IMR-90 (cell line): ENCODE data around the gene STMN3. TPM values are rescaled to one million over a fixed set of nuclear protein-coding genes. Genes with fewer than 3 reads are reported as not detected.

Experiments
- ATAC-seq: fragments of 200-7000 bp; cut with Tn5 transposase; 2 replicates; pipeline ENCODE4 v1.9.1; 2020; ENCODE audit warnings: low read depth, mild to moderate bottlenecking, moderate library complexity
- BruUV-seq: library from RNA; stranded (reverse); fragments of 400-500 nt; replicated peaks from 2 replicates; lab custom pipeline; 2021; lab: Mats Ljungman, UMichigan
- CTCF ChIA-PET: fragments of 300-600 bp; formaldehyde crosslinking; extraction: SDS; loops from one replicate; lab custom pipeline; 2021; ENCODE audit warnings: antibody characterized with exemption; lab: Yijun Ruan, JAX
- POLR2A ChIA-PET: fragments of 300-600 bp; sonication (Branson Sonifier 250); formaldehyde crosslinking; loops from one replicate; lab custom pipeline; 2022; ENCODE audit warnings: antibody characterized with exemption; ENCODE audit not compliant: unreplicated experiment; lab: Charles Lee
- DNase-seq: peaks from one replicate; pipeline ENCODE4 v3.0.0; 2013
- H2AFZ ChIP-seq: replicated peaks from 2 replicates; pipeline ENCODE3; 2013; ENCODE audit warnings: low read length, mild to moderate bottlenecking; ENCODE audit not compliant: poor library complexity
- H2AK5ac ChIP-seq: 2 replicates; pipeline ENCODE4 v1.6.1; 2013; ENCODE audit warnings: low read depth, low read length, inconsistent platforms
- H2AK9ac ChIP-seq: replicated peaks from 2 replicates; pipeline ENCODE3; 2013; ENCODE audit warnings: mild to moderate bottlenecking, low read depth, low read length, moderate library complexity; ENCODE audit not compliant: poor library complexity
- H2BK120ac ChIP-seq: 2 replicates; pipeline ENCODE4 v1.6.1; 2013; ENCODE audit warnings: low read depth, low read length, inconsistent platforms
- H2BK15ac ChIP-seq: 3 replicates; pipeline ENCODE4 v1.6.1; 2013; ENCODE audit warnings: low read depth, low read length, inconsistent platforms
- H2BK20ac ChIP-seq: 2 replicates; pipeline ENCODE4 v1.6.1; 2013; ENCODE audit warnings: low read depth, mild to moderate bottlenecking, inconsistent platforms, low read length, moderate library complexity
- H2BK5ac ChIP-seq: 2 replicates; pipeline ENCODE4 v1.6.1; 2013; ENCODE audit warnings: mild to moderate bottlenecking, low read depth, low read length, inconsistent platforms; ENCODE audit not compliant: poor library complexity, severe bottlenecking
- H3K14ac ChIP-seq: replicated peaks from 2 replicates; pipeline ENCODE4 v1.6.1; 2013; ENCODE audit warnings: low read depth, low read length, inconsistent platforms
- H3K18ac ChIP-seq: 2 replicates; pipeline ENCODE4 v1.6.1; 2013; ENCODE audit warnings: low read depth, low read length, control low read depth
- H3K23ac ChIP-seq: 2 replicates; pipeline ENCODE4 v1.6.1; 2013; ENCODE audit warnings: low read depth, low read length, inconsistent platforms
- H3K27ac ChIP-seq: 2 replicates; pipeline ENCODE4 v1.5.1; 2013; ENCODE audit warnings: mild to moderate bottlenecking, control low read depth, low read length; ENCODE audit not compliant: insufficient read depth
- H3K27me3 ChIP-seq: 2 replicates; pipeline ENCODE4 v1.6.1; 2013; ENCODE audit warnings: low read length; ENCODE audit not compliant: control insufficient read depth, insufficient read depth
- H3K36me3 ChIP-seq: 2 replicates; pipeline ENCODE4 v1.6.1; 2013; ENCODE audit warnings: low read length, mixed read lengths; ENCODE audit not compliant: control insufficient read depth, insufficient read depth
- H3K4ac ChIP-seq: 2 replicates; pipeline ENCODE4 v1.6.1; 2013; ENCODE audit warnings: low read depth, low read length, inconsistent platforms
- H3K4me1 ChIP-seq: 2 replicates; pipeline ENCODE4 v1.6.1; 2013; ENCODE audit warnings: low read length, mixed read lengths; ENCODE audit not compliant: control insufficient read depth, insufficient read depth
- H3K4me2 ChIP-seq: 2 replicates; pipeline ENCODE4 v1.6.1; 2013; ENCODE audit warnings: low read depth, mild to moderate bottlenecking, control low read depth, low read length, moderate library complexity
- H3K4me3 ChIP-seq: 2 replicates; pipeline ENCODE4 v1.5.1; 2013; ENCODE audit warnings: low read depth, mild to moderate bottlenecking, control low read depth, low read length, moderate library complexity; ENCODE audit not compliant: insufficient read depth
- H3K56ac ChIP-seq: 2 replicates; pipeline ENCODE4 v1.6.1; 2013; ENCODE audit warnings: low read length, inconsistent platforms; ENCODE audit not compliant: insufficient read depth; ENCODE audit errors: extremely low read depth
- H3K79me1 ChIP-seq, 2 experiments: 2 replicates each; pipeline ENCODE4 v1.6.1; 2013; ENCODE audit warnings: low read length in 2 of 2, inconsistent platforms in 1 of 2, low read depth in 1 of 2
- H3K9ac ChIP-seq: 2 replicates; pipeline ENCODE4 v1.6.1; 2013; ENCODE audit warnings: low read depth, low read length, control low read depth
- H3K9me1 ChIP-seq: 2 replicates; pipeline ENCODE4 v1.6.1; 2013; ENCODE audit warnings: low read length, inconsistent platforms; ENCODE audit not compliant: insufficient read depth
- H3K9me3 ChIP-seq: 2 replicates; pipeline ENCODE4 v1.6.1; 2013; ENCODE audit warnings: low read length; ENCODE audit not compliant: control insufficient read depth, insufficient read depth
- H4K20me1 ChIP-seq: 2 replicates; pipeline ENCODE4 v1.6.1; 2013; ENCODE audit warnings: low read length, inconsistent platforms; ENCODE audit not compliant: insufficient read depth
- H4K5ac ChIP-seq: 2 replicates; pipeline ENCODE4 v1.6.1; 2013; ENCODE audit warnings: mild to moderate bottlenecking, low read depth, low read length, control low read depth
- H4K8ac ChIP-seq, 2 experiments: 2 replicates each; pipeline ENCODE4 v1.6.1; 2013; ENCODE audit warnings: low read depth in 2 of 2, low read length in 2 of 2, control low read depth in 1 of 2, inconsistent platforms in 1 of 2
- H4K91ac ChIP-seq: 2 replicates; pipeline ENCODE4 v1.6.1; 2013; ENCODE audit warnings: low read depth, low read length, inconsistent platforms; ENCODE audit not compliant: insufficient read depth
- BHLHE40 ChIP-seq: fragments of 150-350 bp; IDR thresholded peaks from 2 replicates; pipeline ENCODE4 v1.6.1; 2016; ENCODE audit warnings: mild to moderate bottlenecking, low read depth, low read length
- CEBPB ChIP-seq: IDR thresholded peaks from 2 replicates; pipeline ENCODE4 v1.6.1; 2012; ENCODE audit warnings: low read depth, low read length, improper control_type of control experiment
- ELK1 ChIP-seq: fragments of 150-350 bp; IDR thresholded peaks from 2 replicates; pipeline ENCODE4 v1.6.1; 2016; ENCODE audit warnings: low read depth, mild to moderate bottlenecking, low read length, moderate library complexity, borderline replicate concordance
- POLR2A ChIP-seq: IDR thresholded peaks from 2 replicates; pipeline ENCODE4 v1.6.1; 2012; ENCODE audit warnings: mild to moderate bottlenecking, low read depth, low read length
- WGBS, 2 experiments: methylation state at CpG; one replicate each; pipeline versions ENCODE4 v1.1.5 to v1.1.7; 2013; ENCODE audit warnings: missing lambda C conversion rate in 2 of 2; ENCODE audit not compliant: insufficient read length in 1 of 2; ENCODE audit errors: extremely low coverage in 2 of 2; 5-methylcytosine and 5-hydroxymethylcytosine counted together
- dilution Hi-C: fragments of 300-500 bp; cut with HindIII; formaldehyde crosslinking; loops from one replicate; pipeline ENCODE4 v1.14.3; 2018; ENCODE audit warnings: low sequenced_read_pairs; ENCODE audit not compliant: unreplicated experiment
- in situ Hi-C: fragments of 300-500 bp; cut with MboI; formaldehyde crosslinking; loops from 3 replicates; pipeline ENCODE4 v1.14.3; 2019; ENCODE audit warnings: low sequenced_read_pairs, inconsistent platforms, mixed read lengths
- intact Hi-C: fragments of 100-400 bp; cut with micrococcal nuclease; formaldehyde crosslinking; loops from 2 replicates; pipeline ENCODE4 v1.10.0; 2022
- polyA plus RNA-seq, 3 experiments: library from polyadenylated mRNA; depleted of rRNA; stranded (reverse); fragments of >200 nt; gene quantifications; 2 replicates each; pipeline ENCODE4 v1.2.3, GENCODE V29; 2012; ENCODE audit warnings: low replicate concordance in 1 of 3
- total RNA-seq: library from RNA; depleted of rRNA; stranded (reverse); fragments of >200 nt; gene quantifications from 2 replicates; pipeline ENCODE4 v1.2.3, GENCODE V29; 2012
- TF ChIP-seq, protein P1 (sequence below): fragments of 150-350 bp; IDR thresholded peaks from 2 replicates; pipeline ENCODE4 v1.6.1; 2017; ENCODE audit warnings: mild to moderate bottlenecking, antibody characterized with exemption, low read length, low read depth

STMN3 gene
- total and polyA plus RNA-seq, 2 of the 4 experiments (the other 2 are of a cell fraction), result 20.3 to 62.3 TPM

DNA sequence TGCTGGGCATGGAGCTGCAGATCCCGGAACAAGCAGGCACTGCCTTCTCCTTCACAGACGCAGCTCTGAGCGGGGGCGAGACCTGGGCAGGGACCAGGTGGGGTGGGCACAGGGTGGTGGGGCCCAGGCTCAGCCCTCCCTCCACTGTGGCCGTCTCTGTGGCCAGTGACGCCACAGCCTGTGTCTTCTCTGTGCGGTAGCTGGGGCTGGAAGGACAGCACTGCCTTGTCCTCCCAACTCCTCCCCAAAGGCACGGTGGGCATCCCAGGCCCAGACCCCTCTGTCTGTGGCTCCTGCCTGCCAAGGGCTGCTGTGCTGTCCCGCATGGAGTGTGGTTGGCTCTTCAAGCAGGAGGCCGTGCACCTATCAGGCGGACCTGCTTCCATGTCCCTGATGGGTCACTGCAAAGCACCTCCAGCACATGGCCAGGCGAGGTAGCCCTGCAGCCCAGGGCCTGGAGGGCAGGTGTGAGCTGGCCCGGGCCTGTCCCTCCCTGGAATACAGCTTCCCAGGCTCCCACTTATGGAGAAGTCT lies 28.5 kb upstream of the STMN3 start:
- ChIA-PET POLR2A (no interaction called here), CTCF (interaction anchor here (0.6 kb wide), 1 partner anchor 1182 kb away, joined by 3 read pairs; no protein-coding TSS in a partner anchor)
- peak overlapping the region; percentile 92 for H2BK20ac ChIP-seq
- no peak overlapping the region for H3K4me3 ChIP-seq
- peaks cover 10 to 44% of the 10 kb centered on the region in 2 experiments; a peak in 3 of 4 replicates for H3K79me1 ChIP-seq
- H4K20me1 ChIP-seq, result no peaks in the 10 kb centered on the region
- ATAC-seq (no peak), DNase-seq (no peak)
- H3K18ac ChIP-seq, result peak overlapping the region; percentile 99
- H3K27me3 ChIP-seq, result no peaks in the 10 kb centered on the region
- H3K14ac ChIP-seq, result peak overlapping the region; percentile 98
- H4K5ac ChIP-seq, result peak overlapping the region; percentile 98
- peak overlapping the region; percentile 100 for H2AK5ac ChIP-seq
- in situ Hi-C loops, result no loop called here
- peaks cover 24% of the 10 kb centered on the region for H3K9me1 ChIP-seq
- H2AK9ac ChIP-seq, result peak overlapping the region; percentile 85
- H2BK5ac ChIP-seq, result peak overlapping the region; percentile 99
- no peak overlapping the region for H3K4me2 ChIP-seq
- no peaks in the 10 kb centered on the region for H3K9me3 ChIP-seq
- peak overlapping the region; percentile 99 to 100 for H4K8ac ChIP-seq
- peak overlapping the region; percentile 92 for H3K27ac ChIP-seq
- H3K23ac ChIP-seq, result peak overlapping the region; percentile 94; the same call in 1 of the 2 replicates
- peaks cover 23% of the 10 kb centered on the region for H3K4me1 ChIP-seq
- TF ChIP-seq ELK1, result no peak
- TF ChIP-seq BHLHE40, result no peak
- TF ChIP-seq CEBPB, result no peak
- TF ChIP-seq POLR2A, result 0 out of 2 replicates have a peak, but pooled peaks have one; percentile 7
- TF ChIP-seq, protein P1, sequence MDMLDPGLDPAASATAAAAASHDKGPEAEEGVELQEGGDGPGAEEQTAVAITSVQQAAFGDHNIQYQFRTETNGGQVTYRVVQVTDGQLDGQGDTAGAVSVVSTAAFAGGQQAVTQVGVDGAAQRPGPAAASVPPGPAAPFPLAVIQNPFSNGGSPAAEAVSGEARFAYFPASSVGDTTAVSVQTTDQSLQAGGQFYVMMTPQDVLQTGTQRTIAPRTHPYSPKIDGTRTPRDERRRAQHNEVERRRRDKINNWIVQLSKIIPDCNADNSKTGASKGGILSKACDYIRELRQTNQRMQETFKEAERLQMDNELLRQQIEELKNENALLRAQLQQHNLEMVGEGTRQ, result no peak
- BruUV-seq, result no TSS peak
- H2BK120ac ChIP-seq, result peak overlapping the region; percentile 99
- intact Hi-C loops, result loop anchor here (2.0 kb wide), 1 partner anchor 143 kb away; no protein-coding TSS in a partner anchor
- H3K4ac ChIP-seq, result peak overlapping the region; percentile 100
- dilution Hi-C loops, result no loop called here
- H2AFZ ChIP-seq, result peak overlapping the region; percentile 81
- WGBS, 2 experiments, result 89% methylated on average over 6 of the region's 13 CpGs; no CpG with 5 or more reads in 1 of the 2 experiments
- H4K91ac ChIP-seq, result peak overlapping the region; percentile 99
- H3K9ac ChIP-seq, result no peak overlapping the region
- peaks cover 24% of the 10 kb centered on the region for H3K36me3 ChIP-seq
- peak overlapping the region; percentile 77 for H3K56ac ChIP-seq
- H2BK15ac ChIP-seq, result peak overlapping the region; percentile 100
